GM23338 (cell line): ENCODE results near the gene CDKN2AIP. TPM values are rescaled to one million over a fixed set of nuclear protein-coding genes. Genes with fewer than 3 reads are reported as not detected.

ENCODE experiments used
- ATAC-seq: fragments of 200-7000 bp; cut with Tn5 transposase; 3 replicates; pipeline ENCODE4 v1.9.1; 2020
- DNase-seq: peaks from one replicate; pipeline ENCODE4 v3.0.0-alpha.2; 2015; ENCODE audit warnings: low spot score
- H2AFZ ChIP-seq: fragments of 200-600 bp; sonication (generic); 2 replicates; pipeline ENCODE4 v1.8.0; 2016; ENCODE audit warnings: antibody characterized with exemption, mild to moderate bottlenecking, moderate library complexity
- H3F3A ChIP-seq: fragments of 200-600 bp; sonication (generic); replicated peaks from 2 replicates; pipeline ENCODE4 v1.8.0; 2017; ENCODE audit warnings: antibody characterized with exemption, mixed run types, low read depth
- H3K27ac ChIP-seq: fragments of 200-600 bp; sonication (generic); 2 replicates; pipeline ENCODE4 v1.6.1; 2016; ENCODE audit warnings: low read depth
- H3K27me3 ChIP-seq: fragments of 200-600 bp; sonication (generic); 2 replicates; pipeline ENCODE4 v1.8.0; 2016; ENCODE audit warnings: mild to moderate bottlenecking, mixed run types, moderate library complexity; ENCODE audit not compliant: insufficient read depth
- H3K36me3 ChIP-seq: fragments of 200-600 bp; sonication (generic); 2 replicates; pipeline ENCODE4 v1.8.0; 2016; ENCODE audit warnings: mild to moderate bottlenecking; ENCODE audit not compliant: insufficient read depth
- H3K4me1 ChIP-seq: fragments of 200-600 bp; sonication (generic); 2 replicates; pipeline ENCODE4 v1.8.0; 2016; ENCODE audit warnings: mild to moderate bottlenecking, moderate library complexity; ENCODE audit not compliant: insufficient read depth
- H3K4me2 ChIP-seq: fragments of 200-600 bp; sonication (generic); 2 replicates; pipeline ENCODE4 v1.7.1; 2017; ENCODE audit warnings: mixed run types
- H3K4me3 ChIP-seq: fragments of 200-600 bp; sonication (generic); 2 replicates; pipeline ENCODE4 v1.6.1; 2016; ENCODE audit warnings: mixed run types
- H3K79me2 ChIP-seq: fragments of 200-600 bp; sonication (generic); replicated peaks from 2 replicates; pipeline ENCODE4 v1.8.0; 2017; ENCODE audit warnings: mild to moderate bottlenecking; ENCODE audit not compliant: insufficient read depth
- H3K9me2 ChIP-seq: fragments of 200-600 bp; sonication (generic); 2 replicates; pipeline ENCODE4 v1.8.0; 2017; ENCODE audit not compliant: insufficient read depth
- H4K20me1 ChIP-seq: fragments of 200-600 bp; sonication (generic); replicated peaks from 2 replicates; pipeline ENCODE4 v1.8.0; 2017; ENCODE audit warnings: mild to moderate bottlenecking; ENCODE audit not compliant: insufficient read depth
- H3K27ac Mint-ChIP-seq: 2 replicates; pipeline ENCODE4 v1.8.0; 2020; ENCODE audit warnings: inconsistent platforms, mild to moderate bottlenecking, moderate library complexity, mixed read lengths
- H3K27me3 Mint-ChIP-seq: 3 replicates; pipeline ENCODE4 v1.8.0; 2022; ENCODE audit warnings: low read depth, mild to moderate bottlenecking, moderate library complexity, mixed read lengths, inconsistent platforms; ENCODE audit not compliant: insufficient read depth, poor library complexity
- H3K36me3 Mint-ChIP-seq: 3 replicates; pipeline ENCODE4 v1.8.0; 2021; ENCODE audit warnings: low read depth, mild to moderate bottlenecking, inconsistent platforms, moderate library complexity, mixed read lengths
- H3K4me1 Mint-ChIP-seq: 3 replicates; pipeline ENCODE4 v1.8.0; 2020; ENCODE audit warnings: mild to moderate bottlenecking, inconsistent platforms, mixed read lengths
- H3K4me3 Mint-ChIP-seq: 3 replicates; pipeline ENCODE4 v1.8.0; 2021; ENCODE audit warnings: moderate library complexity, mild to moderate bottlenecking, inconsistent platforms, mixed read lengths
- H3K9me3 Mint-ChIP-seq: 3 replicates; pipeline ENCODE4 v1.8.0; 2020; ENCODE audit warnings: moderate library complexity, mild to moderate bottlenecking, inconsistent platforms, mixed read lengths
- CREB1 ChIP-seq: fragments of 250-450 bp; sonication (Bioruptor Pico); IDR thresholded peaks from 2 replicates; pipeline ENCODE4 v1.5.0; 2020; ENCODE audit warnings: low read depth, mild to moderate bottlenecking, moderate library complexity
- CTCF ChIP-seq, 2 experiments: fragments of 200-600 bp in 1 of 2; sonication (generic) in 1 of 2; conservative IDR thresholded peaks; 2 replicates each; pipeline versions ENCODE4 v1.5.1 to v1.6.1; 2016 to 2017; ENCODE audit warnings: antibody characterized with exemption in 2 of 2, low read depth in 2 of 2, mild to moderate bottlenecking in 2 of 2, moderate library complexity in 1 of 2
- ETS1 ChIP-seq: IDR thresholded peaks from 2 replicates; pipeline ENCODE4 v1.6.1; 2016; ENCODE audit warnings: antibody characterized with exemption
- EZH2 ChIP-seq: fragments of 200-600 bp; sonication (generic); IDR thresholded peaks from one replicate; pipeline ENCODE4 v1.8.0; 2017; ENCODE audit warnings: antibody characterized with exemption, mild to moderate bottlenecking, low read depth; ENCODE audit not compliant: unreplicated experiment
- EZH2phosphoT487 ChIP-seq: fragments of 200-600 bp; sonication (generic); IDR thresholded peaks from one replicate; pipeline ENCODE4 v1.8.1; 2018; ENCODE audit warnings: antibody characterized with exemption; ENCODE audit not compliant: unreplicated experiment
- JUNB ChIP-seq: IDR thresholded peaks from one replicate; pipeline ENCODE4 v1.6.1; 2016; ENCODE audit warnings: antibody characterized with exemption; ENCODE audit not compliant: unreplicated experiment
- NANOG ChIP-seq: IDR thresholded peaks from 2 replicates; pipeline ENCODE4 v1.6.1; 2016; ENCODE audit warnings: antibody characterized with exemption, borderline replicate concordance
- POLR2AphosphoS5 ChIP-seq: IDR thresholded peaks from 2 replicates; pipeline ENCODE4 v1.6.1; 2016; ENCODE audit warnings: antibody characterized with exemption, low read depth
- REST ChIP-seq: IDR thresholded peaks from one replicate; pipeline ENCODE4 v1.6.1; 2018; ENCODE audit warnings: antibody characterized with exemption; ENCODE audit not compliant: unreplicated experiment
- STAT1 ChIP-seq: IDR thresholded peaks from one replicate; pipeline ENCODE4 v1.6.1; 2016; ENCODE audit warnings: antibody characterized with exemption; ENCODE audit not compliant: unreplicated experiment
- ZNF114 ChIP-seq: fragments of 250-450 bp; sonication (Bioruptor Pico); IDR thresholded peaks from 2 replicates; pipeline ENCODE4 v1.5.0; 2020; ENCODE audit warnings: mild to moderate bottlenecking, moderate library complexity
- ZNF331 ChIP-seq: fragments of 250-450 bp; sonication (Bioruptor Pico); IDR thresholded peaks from 2 replicates; pipeline ENCODE4 v1.5.0; 2020; ENCODE audit warnings: low read depth, mild to moderate bottlenecking, moderate library complexity
- ZNF462 ChIP-seq: fragments of 250-450 bp; sonication (Bioruptor Pico); IDR thresholded peaks from 2 replicates; pipeline ENCODE4 v1.5.0; 2020; ENCODE audit warnings: mild to moderate bottlenecking, moderate library complexity
- polyA plus RNA-seq: library from polyadenylated mRNA; unstranded; fragments of >200 nt; fragmentation: Nextera tagmentation; extraction: Ambion mirVana; gene quantifications from 2 replicates; pipeline ENCODE4 v1.2.1, GENCODE V29; 2016
- total RNA-seq: library from RNA; depleted of rRNA; stranded (reverse); fragments of >200 nt; shearing (Covaris generic); gene quantifications from 2 replicates; pipeline ENCODE4 v1.2.3, GENCODE V29; 2014

Gene CDKN2AIP
- total and polyA plus RNA-seq, 2 experiments from 2014 or later = 15.2 to 27.2 TPM

- DNase-seq (no peak), ATAC-seq (no peak)
- no peak overlapping the region for H3K4me3 ChIP-seq
- no peaks in the 10 kb centered on the region for H3K79me2 ChIP-seq
- H3K4me2 ChIP-seq = no peak overlapping the region
- no peaks in the 10 kb centered on the region for H3F3A ChIP-seq
- H3K36me3 ChIP-seq = no peaks in the 10 kb centered on the region
- Mint-ChIP-seq H3K4me3 (no peak overlapping the region), H3K27ac (no peak overlapping the region), H3K4me1 (peaks cover 28% of the 10 kb centered on the region), H3K27me3 (peaks cover 16% of the 10 kb centered on the region), H3K9me3 (peaks cover 22% of the 10 kb centered on the region), H3K36me3 (peaks cover 10% of the 10 kb centered on the region; the same call in 2 of the 3 replicates)
- no peak overlapping the region for H2AFZ ChIP-seq
- peaks cover 5% of the 10 kb centered on the region; the same call in 1 of the 2 replicates for H3K27me3 ChIP-seq
- H3K9me2 ChIP-seq = no peaks in the 10 kb centered on the region
- TF ChIP-seq EZH2phosphoT487 (no peak), ZNF114 (CRISPR knock-in tag) (no peak), POLR2AphosphoS5 (no peak), REST (no peak), NANOG (no peak), ZNF331 (no peak), CTCF (conservative IDR thresholded peaks at IDR 0.05; ENCODE audit: low read depth in 2 of 2) (no peak), STAT1 (no peak), EZH2 (no peak), ETS1 (no peak), ZNF462 (CRISPR knock-in tag) (no peak), CREB1 (CRISPR knock-in tag) (no peak), JUNB (no peak)
- no peak overlapping the region for H3K27ac ChIP-seq
- no peaks in the 10 kb centered on the region for H4K20me1 ChIP-seq
- peaks cover 7% of the 10 kb centered on the region; the same call in 1 of the 2 replicates for H3K4me1 ChIP-seq
Measured at GRCh38 chr4:183434666-183435190, 9.7 kb upstream of the CDKN2AIP start.
